Kidney epithelial cell (primary cell): Measurements from ENCODE around the gene B3GALT4. TPM values are rescaled to one million over a fixed set of nuclear protein-coding genes. Genes with fewer than 3 reads are reported as not detected.
A peak's percentile ranks its signal among the peaks of the same experiment; 100 is the strongest.

ENCODE experiments used
- DNase-seq: peaks from one replicate; pipeline ENCODE4 v3.0.0-alpha.2; 2010; ENCODE audit warnings: low read depth
- H3K27me3 ChIP-seq: 2 replicates; pipeline ENCODE4 v1.6.0; 2011; ENCODE audit warnings: low read length; ENCODE audit not compliant: control insufficient read depth, insufficient read depth
- H3K36me3 ChIP-seq: 2 replicates; pipeline ENCODE4 v1.5.1; 2011; ENCODE audit warnings: low read length; ENCODE audit not compliant: control insufficient read depth, insufficient read depth
- H3K4me3 ChIP-seq: 2 replicates; pipeline ENCODE4 v1.5.1; 2011; ENCODE audit warnings: low read depth, mild to moderate bottlenecking, control low read depth, low read length
- CTCF ChIP-seq: IDR thresholded peaks from 2 replicates; pipeline ENCODE4 v1.5.1; 2011; ENCODE audit warnings: mild to moderate bottlenecking, moderate library complexity, low read length, control low read depth, inconsistent platforms; ENCODE audit not compliant: insufficient read depth, poor library complexity, severe bottlenecking
- total RNA-seq: library from RNA; depleted of rRNA; stranded (reverse); fragments of >200 nt; gene quantifications from 2 replicates; pipeline ENCODE4 v1.2.3, GENCODE V29; 2015

Gene B3GALT4
- total RNA-seq, 1 donor from 2014 or later = 1.4 TPM

- H3K27me3 ChIP-seq = no peaks in the 10 kb centered on the region
- TF ChIP-seq CTCF = no peak
- H3K4me3 ChIP-seq = peak overlapping the region; percentile 49
- H3K36me3 ChIP-seq = no peaks in the 10 kb centered on the region
- DNase-seq = peak; percentile 62
Observed at GRCh38 chr6:33249732-33250630, 26.9 kb upstream of the B3GALT4 start.

- no peak overlapping the region for H3K4me3 ChIP-seq
- no peak for DNase-seq
- H3K36me3 ChIP-seq = no peaks in the 10 kb centered on the region
- H3K27me3 ChIP-seq = no peaks in the 10 kb centered on the region
- TF ChIP-seq CTCF = no peak
Observed at GRCh38 chr6:33250731-33251130, 26.2 kb upstream of the B3GALT4 start.

DNA sequence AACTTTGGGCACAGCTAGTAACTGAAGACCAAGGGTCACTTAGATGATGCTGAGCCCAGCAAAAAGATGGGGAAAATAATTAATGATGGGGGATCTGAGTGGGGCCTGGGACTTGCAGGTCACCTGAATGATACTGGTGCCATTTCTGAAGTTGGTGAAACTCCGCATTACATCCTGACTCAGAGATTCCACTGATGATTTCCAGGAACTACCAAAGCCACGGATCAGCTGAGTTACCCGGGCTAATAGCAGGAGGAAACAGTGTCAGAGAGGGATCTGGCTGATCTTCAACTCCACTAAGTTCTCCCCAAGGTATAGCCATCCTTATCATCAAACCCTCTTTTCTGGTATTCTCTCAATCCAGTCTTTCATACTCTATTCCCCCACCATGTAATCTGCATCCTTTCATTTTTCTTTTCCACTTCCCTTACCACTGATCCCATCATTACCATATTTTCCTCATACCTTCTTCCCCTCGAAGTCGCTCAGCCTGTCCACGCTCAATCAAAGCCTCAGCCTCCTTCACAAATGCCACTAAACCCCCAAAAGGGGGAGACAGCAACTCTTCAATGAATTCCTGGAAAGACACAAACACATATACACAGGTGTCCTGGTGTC, 25.4 kb upstream of the B3GALT4 start:
- DNase-seq = no peak
- TF ChIP-seq CTCF = no peak
- no peaks in the 10 kb centered on the region for H3K27me3 ChIP-seq
- H3K4me3 ChIP-seq = no peak overlapping the region
- no peaks in the 10 kb centered on the region for H3K36me3 ChIP-seq

- no peak for DNase-seq
- no peak overlapping the region for H3K4me3 ChIP-seq
- no peaks in the 10 kb centered on the region for H3K36me3 ChIP-seq
- no peaks in the 10 kb centered on the region for H3K27me3 ChIP-seq
- TF ChIP-seq CTCF = no peak
Observed at GRCh38 chr6:33252759-33253158, 24.2 kb upstream of the B3GALT4 start.

GRCh38 chr6:33254591-33254990, 22.3 kb upstream of the B3GALT4 start:
- no peak overlapping the region for H3K4me3 ChIP-seq
- no peaks in the 10 kb centered on the region for H3K27me3 ChIP-seq
- no peak for TF ChIP-seq CTCF
- H3K36me3 ChIP-seq = no peaks in the 10 kb centered on the region
- no peak for DNase-seq
